GM21529 (cell line): ENCODE measurements around the gene TNFAIP3.
"Not testable (repeated sequence)": the region's sequence is repeated elsewhere in the genome, so short reads cannot be mapped to it uniquely, and the experiment has no call there.

Source experiments
- ATAC-seq: cut with Tn5 transposase; IDR thresholded peaks from one replicate; pipeline ENCODE4 v1.9.1; 2021; ENCODE audit not compliant: unreplicated experiment

Gene TNFAIP3

DNA sequence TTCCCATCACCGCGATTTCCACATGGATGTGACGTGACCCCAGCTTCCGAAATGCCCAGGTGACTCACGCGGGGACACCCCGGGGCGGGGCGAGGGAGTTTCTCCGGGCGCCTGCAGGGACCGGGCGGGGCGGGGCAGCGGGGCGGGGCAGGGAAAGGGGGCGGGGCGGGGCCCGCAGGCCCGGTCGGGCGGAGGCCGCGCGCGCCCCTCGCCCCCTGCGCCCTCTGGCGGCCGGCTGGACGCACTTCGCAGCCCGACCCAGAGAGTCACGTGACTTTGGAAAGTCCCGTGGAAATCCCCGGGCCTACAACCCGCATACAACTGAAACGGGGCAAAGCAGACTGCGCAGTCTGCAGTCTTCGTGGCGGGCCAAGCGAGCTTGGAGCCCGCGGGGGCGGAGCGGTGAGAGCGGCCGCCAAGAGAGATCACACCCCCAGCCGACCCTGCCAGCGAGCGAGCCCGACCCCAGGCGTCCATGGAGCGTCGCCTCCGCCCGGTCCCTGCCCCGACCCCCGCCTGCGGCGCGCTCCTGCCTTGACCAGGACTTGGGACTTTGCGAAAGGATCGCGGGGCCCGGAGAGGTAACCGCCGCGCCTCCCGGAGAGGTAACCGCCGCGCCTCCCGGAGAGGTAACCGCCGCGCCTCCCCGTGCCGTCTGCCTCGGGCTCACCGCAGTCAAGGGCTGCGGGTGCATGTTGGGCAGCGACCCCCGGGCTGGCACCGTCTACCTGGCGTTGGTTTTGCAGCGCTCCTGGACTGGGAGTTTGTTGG, at the start of gene TNFAIP3:
Gene TNFAIP3, plus strand, starts transcription at position 346 of the 771 bp plus-strand sequence. CDS start 3,969 bp downstream, outside the sequence.
- ATAC-seq = peak; percentile 63

DNA sequence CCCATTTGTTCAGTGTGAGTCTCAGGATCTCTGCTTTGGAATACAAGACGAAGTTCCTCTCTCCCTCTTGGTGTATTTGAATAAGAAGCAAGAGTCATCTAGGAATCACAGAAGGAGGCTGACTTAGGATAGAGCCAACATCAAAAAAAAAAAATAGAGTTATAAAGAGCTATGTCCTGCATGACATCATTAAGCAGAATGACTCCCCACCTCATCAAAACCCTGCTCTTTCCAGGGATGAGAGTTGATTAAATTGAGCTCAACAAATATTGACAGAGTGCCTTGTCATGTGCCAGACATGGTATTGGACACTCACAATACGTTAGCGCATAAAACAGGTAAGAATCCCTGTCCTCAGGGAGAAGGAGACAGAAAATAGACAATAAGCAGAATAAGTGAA, 48.6 kb upstream of the TNFAIP3 start:
- ATAC-seq = no peak

DNA sequence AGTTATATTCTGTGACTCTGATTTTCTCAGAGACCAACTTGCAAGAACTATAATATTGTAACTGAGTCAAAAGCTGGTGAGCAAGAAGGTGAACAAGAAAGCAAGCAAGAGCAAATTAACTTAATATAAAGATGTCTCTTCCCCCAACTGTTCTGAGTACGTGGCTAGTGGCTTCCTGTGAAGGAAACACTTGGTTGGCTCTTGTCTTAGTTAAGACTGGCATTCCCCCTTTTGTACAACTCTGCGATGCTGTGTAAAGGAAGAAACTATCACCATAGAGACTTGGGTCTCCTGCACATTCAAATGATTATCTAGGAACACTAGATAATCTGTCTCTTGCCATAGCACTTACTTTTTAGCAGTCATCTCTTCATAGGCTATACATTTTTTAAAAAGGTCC, 47.3 kb upstream of the TNFAIP3 start:
- peak; percentile 49 for ATAC-seq

DNA sequence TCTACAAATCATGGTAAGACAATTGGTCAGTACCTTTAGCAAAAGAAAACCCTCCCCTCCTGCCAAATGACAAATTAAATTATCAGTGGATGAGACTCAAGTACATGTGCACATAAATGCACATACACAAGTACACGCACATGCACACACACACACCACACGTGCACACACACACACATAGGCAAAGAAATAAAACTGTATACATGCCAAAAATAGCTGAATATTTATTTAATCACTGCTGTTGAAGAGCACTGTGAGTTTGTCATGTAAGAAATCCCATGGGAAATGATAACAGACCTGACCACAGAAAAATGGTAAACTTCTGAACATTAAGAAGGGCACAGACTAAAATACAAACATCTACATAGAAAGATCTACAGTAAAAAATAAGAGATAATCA, 46.6 kb upstream of the TNFAIP3 start:
- ATAC-seq = no peak

DNA sequence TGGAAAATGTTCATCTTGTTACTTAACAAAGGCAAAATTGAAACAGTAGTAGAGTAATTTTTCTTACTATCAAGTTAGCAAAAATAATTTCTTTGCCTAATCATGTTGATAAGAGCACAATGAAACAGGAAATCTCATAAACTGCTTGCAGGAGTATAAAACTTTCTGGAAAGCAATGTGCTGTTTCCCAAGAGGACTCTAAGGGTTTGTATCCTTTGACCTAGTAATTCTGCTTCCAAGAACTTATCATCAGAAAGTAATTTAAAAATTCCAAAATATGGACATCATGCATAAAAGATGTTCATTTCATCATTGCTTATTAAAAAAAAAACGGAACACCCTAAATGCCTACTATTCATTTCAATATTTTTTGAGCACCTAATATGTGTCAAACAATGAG, 46.1 kb upstream of the TNFAIP3 start:
- ATAC-seq = no peak

DNA sequence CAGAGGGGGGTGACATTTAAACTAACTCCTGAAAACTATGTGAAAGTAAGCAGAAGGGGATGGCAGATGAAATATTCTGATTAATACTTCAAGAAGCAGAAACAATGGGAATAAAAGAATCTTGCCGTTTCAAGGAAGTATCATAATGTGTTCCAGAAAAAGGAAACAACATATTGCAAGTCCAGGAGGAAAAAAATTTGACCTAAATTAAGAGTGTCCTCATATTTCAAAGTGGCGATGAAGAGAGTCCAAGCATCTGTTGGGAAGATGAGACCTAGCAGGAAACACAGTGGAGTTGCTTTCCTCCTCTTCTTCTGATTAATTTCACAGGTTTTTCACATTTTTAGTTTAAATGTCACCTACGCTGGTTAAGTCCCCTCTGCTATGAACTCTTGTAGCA, 45.6 kb upstream of the TNFAIP3 start:
- no peak for ATAC-seq

DNA sequence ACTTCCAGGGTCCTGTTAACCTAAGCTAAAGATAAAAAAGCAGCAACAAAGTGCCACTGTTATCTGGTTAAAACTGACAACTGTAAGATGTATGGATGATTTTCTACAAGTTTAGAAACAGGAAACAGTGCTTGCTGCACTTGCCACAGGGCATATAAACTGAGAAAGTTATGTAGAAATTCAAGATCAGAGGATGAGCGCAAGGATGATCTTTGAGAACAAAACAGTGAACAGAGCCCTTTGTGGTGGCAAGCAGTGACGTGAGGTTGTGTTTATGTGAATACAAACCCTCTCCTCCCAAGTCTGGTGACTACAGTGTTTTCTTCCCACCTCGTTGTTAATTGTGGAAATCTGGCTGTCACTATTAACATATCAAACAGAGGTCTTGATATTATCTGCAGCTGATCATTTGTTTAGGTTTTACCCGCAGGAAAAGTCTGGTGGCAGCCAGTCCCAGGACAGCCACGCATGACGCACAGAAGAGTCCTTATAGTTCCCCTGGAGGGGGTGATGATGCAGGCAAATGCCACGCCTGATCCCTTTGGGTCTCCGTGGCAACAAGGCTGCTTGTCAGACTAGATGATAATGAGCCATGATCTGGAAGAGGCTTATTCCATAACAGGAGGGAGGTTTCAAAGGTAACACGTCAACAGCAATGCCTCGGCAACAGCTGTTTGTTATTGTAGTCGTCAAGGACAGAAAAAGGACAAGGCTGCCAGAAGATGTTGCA, 43.1 kb upstream of the TNFAIP3 start:
- no peak for ATAC-seq

DNA sequence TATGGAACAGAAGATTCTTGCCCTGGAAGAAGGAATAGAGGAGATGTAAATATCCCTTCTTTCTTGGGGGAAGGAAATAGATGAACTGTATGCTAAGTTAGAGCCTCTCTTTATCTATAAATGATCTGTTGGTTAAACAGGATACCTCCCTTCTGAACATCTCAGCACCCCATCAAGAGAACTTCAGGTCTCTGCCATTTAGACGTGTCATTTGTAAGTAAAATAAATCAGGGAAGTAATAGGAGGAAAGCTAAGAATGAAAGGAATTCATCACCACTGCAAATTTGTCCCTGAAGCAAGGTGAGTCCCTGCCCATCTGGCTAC, 42.5 kb upstream of the TNFAIP3 start:
- ATAC-seq = no peak

DNA sequence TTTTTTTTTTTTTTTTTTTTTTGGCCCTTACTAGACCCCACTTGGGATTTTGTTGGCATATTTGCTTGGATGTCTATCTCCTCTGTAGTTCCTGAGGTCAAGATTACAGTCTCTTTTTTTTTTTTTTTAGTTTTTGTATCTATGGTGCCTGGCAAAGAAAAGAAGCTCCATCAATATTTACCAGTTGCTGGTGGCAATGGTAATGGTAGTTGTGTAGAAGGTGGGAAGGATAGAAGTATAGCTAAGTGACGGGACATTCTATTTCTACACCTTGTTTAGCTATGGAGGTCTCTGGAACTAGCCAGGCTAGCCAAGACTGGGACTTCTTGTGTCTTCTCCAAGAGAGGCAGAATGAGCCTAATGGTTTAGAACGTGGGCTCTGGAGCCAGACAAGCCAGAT, 42.2 kb upstream of the TNFAIP3 start:
- no peak for ATAC-seq

DNA sequence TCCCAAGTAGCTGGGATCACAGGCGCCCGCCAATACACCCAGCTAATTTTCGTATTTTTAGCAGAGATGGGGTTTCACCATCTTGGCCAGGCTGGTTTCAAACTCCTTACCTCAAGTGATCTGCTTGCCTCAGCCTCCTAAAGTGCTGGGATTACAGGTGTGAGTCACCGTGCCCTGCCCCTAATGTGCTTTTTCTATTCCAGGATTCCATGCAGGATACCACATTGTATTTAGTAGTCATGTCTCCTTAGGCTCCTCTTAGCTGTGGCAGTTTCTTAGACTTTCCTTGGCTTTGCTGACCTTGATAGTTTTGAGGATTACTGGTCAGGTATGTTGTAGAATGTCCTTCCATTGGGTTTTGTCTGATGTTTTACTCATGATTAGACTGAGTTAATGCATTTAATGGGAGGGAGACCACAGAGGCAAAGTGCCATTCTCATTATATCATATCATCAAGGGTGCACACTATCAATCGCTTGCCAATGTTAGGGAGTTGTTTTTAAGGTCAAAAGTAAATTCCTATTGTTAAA, 39.6 kb upstream of the TNFAIP3 start:
- ATAC-seq = no peak

DNA sequence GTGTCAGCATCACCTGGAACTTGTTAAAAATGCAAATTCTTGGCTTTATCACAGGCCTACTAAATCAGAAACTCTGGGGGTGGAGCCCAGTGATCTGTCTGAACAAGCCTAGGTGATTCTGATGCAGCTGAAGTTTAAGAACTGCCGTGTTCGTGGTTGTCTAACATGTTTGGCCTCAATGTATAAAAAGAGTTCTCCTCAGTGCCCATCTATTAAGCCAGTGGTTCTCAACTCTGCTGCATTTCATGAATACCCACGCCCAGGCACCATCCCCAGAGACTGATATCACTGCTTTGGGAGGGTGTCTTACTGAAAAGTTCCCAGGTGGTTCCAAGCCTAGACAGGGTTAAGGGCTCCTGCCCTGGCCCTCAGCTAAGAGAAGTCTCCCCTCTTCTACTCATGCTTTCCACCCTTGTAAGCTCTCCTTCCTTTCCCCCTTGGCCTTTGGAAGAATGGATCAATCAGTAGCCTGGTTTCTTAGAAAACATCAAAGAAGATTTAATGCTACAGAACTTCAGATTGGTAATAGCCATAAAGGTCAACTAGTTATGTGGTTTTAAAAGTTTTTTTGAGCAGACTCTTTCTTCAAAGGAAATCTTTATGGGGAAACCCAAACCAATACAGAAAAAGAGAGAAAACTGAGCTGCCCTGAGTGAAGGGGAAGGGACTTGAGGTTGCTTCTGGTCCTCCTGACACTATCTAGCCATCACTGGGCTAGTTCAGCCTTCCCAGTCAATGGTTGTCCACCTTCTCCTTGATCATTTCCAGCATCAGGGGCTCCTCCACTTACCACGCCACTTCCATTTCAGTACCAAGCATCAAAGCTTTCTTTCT, 38.9 kb upstream of the TNFAIP3 start:
- ATAC-seq = peak; percentile 57

DNA sequence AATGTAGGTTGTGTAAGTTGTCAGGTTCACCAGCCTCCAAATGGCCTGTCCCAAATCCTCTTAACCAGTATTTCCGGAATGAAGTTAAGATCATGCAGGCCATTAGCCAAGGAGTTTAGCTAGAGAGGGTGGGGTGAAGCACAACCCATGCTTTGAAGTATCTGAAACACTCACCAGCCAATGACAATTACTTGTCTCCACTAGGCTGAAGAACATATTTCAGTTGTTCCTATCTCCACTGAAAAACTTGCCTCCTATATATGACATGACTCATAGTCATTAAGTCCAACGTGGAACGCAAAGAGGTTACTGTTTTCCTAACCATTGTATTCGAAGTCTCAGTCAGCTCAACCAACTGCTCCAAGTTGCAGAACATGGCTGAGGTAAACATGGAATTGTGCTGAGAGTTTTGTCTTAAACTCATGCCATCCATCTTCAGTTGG, 37.4 kb upstream of the TNFAIP3 start:
- no peak for ATAC-seq

DNA sequence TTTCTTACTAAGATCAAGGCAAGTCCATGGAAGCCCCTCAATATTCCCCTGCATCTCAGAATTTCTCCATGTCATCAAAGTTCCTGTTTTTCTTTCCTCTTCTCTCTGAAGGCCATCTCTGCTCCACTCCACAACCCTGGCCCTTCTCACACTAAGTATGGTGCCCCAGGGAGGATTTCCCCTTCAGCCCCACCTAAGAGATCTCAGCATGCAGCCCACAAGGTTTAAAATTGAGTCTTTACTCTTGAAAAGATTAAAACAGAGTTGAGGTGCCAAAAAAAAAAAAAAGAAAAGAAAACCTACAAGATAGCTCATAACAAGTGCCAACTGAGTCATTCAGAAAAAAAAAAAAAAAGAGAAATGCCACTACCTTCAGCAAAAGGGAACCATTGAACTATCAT, 36.5 kb upstream of the TNFAIP3 start:
- no peak for ATAC-seq

DNA sequence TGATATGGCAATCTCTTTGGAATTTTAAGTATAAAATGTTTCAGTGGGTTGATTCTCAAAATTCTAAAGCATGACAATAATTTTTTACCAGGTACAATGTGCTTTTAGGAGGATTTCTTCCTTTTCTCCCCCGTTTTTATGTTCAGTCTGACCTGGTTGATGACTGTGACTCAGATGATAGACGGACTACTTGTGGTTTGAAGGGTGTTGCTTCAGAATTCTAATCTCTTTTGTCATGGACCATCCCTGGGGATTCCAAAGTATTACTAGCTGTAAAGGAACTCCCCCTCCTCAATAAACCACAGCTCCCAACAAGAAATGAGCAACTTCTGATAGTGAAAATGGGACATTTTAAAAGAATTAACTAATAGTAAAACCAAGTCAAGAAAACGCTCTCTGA, 34.9 kb upstream of the TNFAIP3 start:
- ATAC-seq = no peak

DNA sequence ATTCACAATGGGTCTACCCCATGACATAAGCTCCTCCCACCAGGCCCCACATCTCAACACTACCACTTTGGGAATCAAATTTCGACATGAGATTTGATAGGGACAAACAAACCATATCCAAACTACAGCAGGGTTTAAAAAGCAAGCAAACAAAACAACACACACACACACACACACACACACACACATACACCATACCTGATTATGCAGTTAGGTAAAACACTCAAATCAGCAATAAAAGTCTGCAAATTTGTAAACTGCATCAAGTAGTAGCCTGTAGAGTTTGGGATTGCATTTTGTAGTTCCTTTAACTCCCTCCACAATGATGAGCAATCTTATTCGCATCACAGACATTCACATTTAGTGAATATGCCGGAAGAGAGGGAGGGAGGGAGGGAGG, 32.6 kb upstream of the TNFAIP3 start:
- ATAC-seq = no peak

DNA sequence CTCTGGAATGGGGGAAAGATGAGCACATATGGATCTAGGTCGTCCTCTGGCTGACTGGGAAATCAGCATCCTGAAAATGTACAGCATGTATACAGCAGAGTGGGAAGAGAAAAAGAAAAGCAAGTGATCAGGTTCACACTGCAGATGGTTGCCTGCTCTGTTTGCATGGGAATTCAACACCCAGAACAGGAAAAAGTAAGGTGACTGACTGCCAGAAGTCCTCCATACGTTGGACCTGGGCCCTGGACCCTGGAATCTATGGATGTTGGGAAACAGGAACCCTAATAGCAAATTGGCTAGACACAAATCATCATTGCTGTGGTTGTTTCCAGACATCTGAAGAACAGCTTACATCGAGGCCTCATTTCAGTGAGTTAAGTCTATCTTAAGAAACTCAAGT, 30.3 kb upstream of the TNFAIP3 start:
- ATAC-seq = no peak

DNA sequence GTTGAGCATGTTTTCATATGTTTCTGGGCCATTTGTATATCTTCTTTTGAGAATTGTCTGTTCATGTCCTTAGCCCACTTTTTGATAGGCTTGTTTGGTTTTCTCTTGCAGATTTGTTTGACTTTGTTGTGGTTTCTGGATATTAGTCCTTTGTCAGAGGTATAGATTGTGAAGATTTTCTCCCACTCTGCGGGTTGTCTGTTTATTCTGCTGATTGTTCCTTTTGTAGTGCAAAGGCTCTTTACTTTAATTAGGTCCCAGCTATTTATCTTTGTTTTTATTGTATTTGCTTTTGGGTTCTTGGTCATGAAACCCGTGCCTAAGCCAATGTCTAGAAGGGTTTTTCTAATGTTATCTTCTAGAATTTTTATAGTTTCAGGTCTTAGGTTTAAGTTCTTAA, 29.0 kb upstream of the TNFAIP3 start:
- not testable (repeated sequence) for ATAC-seq

DNA sequence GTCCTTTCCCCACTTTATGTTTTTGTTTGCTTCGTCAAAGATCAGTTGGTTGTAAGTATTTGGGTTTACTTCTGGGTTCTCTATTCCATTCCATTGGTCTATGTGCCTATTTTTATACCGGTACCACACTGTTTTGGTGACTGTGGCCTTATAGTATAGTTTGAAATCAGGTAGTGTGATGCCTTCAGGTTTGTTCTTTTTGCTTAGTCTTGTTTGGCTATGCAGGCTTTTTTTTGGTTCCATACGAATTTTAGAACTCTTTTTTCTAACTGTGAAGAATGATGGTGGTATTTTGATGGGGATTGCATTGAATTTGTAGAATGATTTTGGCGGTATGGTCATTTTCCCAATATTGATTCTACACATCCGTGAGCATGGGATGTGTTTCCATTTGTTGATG, 28.5 kb upstream of the TNFAIP3 start:
- ATAC-seq = not testable (repeated sequence)

DNA sequence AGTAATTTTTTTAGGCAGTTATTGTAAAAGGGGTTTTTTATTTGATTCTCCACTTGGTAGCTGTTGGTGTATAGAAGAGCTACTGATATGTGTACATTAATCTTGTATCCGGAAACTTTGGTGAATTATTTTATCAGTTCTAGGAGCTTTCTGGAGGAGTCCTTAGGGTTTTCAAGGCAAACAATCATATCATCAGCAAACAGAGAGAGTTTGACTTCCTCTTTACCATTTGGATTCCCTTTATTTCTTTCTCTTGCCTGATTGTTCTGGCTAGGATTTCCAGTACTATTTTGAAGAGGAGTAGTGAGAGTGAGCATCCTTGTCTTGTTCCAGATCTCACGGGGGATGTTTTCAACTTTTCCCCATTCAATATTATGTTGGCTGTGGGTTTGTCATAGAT, 28.0 kb upstream of the TNFAIP3 start:
- no peak for ATAC-seq

DNA sequence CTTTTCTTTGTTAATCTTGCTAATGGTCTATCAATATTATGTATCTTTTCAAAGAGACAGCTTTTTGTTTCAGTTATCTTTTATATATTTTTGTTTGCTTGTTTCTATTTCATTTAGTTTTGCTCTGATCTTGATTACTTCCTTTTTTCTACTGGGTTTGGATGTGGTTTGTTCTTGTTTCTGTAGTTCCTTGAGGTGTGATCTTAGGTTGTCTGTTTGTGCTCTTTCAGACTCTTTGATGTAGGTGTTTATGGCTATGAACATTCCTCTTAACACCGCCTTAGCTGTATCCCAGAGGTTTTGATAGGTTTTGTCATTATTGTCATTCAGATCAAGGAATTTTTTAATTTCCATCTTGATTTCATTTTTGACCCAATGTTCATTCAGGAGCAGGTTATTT, 26.8 kb upstream of the TNFAIP3 start:
- ATAC-seq = no peak

DNA sequence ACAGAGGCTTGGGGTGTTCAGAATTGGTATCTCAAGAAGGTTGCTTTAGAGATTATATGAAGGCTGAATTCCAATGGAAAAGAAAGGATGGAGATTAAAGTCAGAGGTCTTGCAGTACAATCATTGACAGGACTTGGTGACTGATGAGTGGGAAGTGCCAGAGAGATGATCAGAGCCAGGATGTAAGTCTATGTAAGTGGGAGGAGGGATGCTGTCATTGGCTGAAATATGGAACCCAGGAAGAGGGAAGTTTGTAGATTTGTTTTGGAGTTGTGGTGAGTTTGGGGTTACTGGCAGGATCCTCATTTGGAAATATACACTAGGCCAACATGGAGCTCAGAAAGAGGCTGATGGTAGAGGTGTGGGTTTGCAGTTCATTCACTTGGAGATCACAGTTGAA, 23.8 kb upstream of the TNFAIP3 start:
- ATAC-seq = no peak
